Ramos (cell line): ENCODE results near the gene BCL7C.
"Not testable (repeated sequence)": the region's sequence is repeated elsewhere in the genome, so short reads cannot be mapped to it uniquely, and the experiment has no call there.

ENCODE experiments used
- in situ Hi-C: fragments of 300-500 bp; cut with MboI; formaldehyde crosslinking; loops from one replicate; pipeline ENCODE4 v1.14.3; 2022; ENCODE audit warnings: low sequenced_read_pairs; ENCODE audit not compliant: unreplicated experiment

Gene BCL7C

DNA sequence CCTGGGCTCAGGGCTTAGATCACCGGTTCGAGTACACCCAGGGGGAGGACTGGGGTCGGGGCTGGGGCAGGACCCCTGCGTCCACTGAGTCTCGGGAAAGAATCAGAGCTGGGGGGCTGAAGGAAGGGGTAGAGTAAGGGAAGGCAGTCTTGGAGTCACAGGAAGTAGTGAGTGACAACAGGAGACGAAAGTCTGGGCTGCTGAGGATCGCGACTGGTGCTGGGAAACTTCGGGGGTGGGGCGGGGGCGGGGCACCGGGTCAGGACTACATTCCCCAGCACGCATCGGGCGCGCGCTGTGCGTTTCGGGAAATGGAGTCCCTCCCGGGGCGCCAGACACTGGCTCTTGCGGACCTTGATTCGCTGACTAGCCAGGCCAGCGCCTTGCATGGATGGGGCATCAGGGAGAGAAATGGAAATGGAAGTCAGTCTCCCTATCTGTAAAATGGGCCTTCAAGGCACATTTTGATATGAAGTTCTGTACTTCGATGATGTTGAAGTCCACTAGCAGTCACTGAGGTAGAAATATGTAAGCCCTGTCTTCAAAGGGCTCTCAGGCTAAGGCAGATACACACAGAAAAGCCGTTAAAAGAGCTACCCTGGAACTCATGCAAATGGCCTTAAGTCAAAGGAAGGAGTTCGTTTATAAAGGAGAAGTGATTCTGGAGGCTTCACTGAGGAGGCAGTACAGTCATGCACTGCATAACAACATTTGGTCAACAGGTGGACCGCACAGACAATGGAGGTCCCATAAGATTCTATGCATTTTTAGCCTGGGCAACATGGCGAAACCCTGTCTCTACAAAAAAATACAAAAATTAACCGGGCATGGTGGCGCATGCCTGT lies 3.2 kb upstream of the BCL7C start:
- in situ Hi-C loops = no loop called here

GRCh38 chr16:30896261-30896888 lies 2.5 kb upstream of the BCL7C start, which contains the start of gene CTF1:
Gene CTF1, plus strand, starts transcription at chr16:30896614. Its CDS starts 30 bp downstream, at chr16:30896644.
- in situ Hi-C loops = no loop called here

GRCh38 chr16:30895627-30896260 lies 1.9 kb upstream of the BCL7C start:
- in situ Hi-C loops = no loop called here

GRCh38 chr16:30894540-30895368 lies 877 bp upstream of the BCL7C start:
- in situ Hi-C loops = no loop called here

DNA sequence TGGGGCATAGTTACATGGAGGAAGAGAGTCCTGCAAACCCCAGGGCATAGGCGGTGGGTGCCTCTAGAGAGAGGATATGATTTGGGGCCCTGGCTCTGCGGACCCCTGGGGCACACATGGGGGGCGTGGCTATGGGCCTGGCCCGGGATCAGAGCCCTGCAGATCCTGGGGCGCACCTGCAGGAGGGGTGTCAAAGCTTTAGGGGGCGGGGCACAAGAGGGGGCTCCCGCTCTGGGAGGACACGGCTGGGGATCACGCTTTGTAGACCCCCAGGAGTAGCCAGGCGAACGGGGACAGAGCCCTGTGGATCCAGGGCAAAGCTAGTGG lies 497 bp downstream of the BCL7C start:
- in situ Hi-C loops = no loop called here

- in situ Hi-C loops = no loop called here
Measured at GRCh38 chr16:30892670-30893416, 1.0 kb downstream of the BCL7C start.

GRCh38 chr16:30891043-30891823 lies 2.6 kb downstream of the BCL7C start:
- in situ Hi-C loops = not testable (repeated sequence)

DNA sequence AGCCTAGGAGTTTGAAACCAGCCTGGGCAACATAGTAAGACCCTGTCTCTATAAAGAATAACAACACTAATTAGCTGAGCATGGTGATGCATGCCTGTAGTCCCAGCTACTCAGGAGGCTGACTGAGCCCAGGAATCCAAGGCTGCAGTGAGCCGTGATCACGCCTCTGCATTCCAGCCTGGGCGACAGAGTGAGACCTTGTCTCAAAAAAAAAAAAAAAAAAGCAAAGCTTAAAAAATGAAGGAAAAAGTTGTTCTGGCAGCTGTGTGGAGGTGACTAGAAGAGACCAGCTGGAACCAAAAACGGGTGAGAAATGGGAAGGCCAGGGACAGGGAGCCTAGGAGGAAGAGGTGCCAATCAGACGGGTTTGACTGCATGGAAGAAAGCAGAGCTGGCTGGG lies 4.2 kb downstream of the BCL7C start:
- in situ Hi-C loops = no loop called here

GRCh38 chr16:30888856-30889499 lies 4.9 kb downstream of the BCL7C start:
- in situ Hi-C loops = no loop called here

GRCh38 chr16:30887927-30888326 lies 6.0 kb downstream of the BCL7C start:
- in situ Hi-C loops = no loop called here

DNA sequence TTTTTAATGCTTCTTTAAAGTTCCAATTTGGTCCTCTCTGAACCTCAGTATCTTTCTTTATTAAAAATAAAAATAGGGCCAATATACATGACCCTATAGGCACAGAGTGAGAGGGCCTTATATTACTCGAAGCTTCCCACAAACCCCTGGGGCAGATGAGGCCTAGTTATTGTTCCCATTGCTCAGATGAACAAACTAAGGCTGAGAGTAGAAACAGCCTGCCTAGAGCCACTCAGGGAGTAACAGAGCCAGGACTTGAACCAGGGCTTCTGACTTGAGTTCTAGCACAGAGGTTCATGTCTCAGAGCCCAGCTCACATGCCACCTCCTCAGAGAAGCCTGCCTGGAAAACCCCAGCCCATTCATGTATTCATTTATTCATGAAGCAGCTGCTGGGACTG lies 7.7 kb downstream of the BCL7C start:
- in situ Hi-C loops = no loop called here

- in situ Hi-C loops = no loop called here
Measured at GRCh38 chr16:30885196-30885595, 8.7 kb downstream of the BCL7C start.

DNA sequence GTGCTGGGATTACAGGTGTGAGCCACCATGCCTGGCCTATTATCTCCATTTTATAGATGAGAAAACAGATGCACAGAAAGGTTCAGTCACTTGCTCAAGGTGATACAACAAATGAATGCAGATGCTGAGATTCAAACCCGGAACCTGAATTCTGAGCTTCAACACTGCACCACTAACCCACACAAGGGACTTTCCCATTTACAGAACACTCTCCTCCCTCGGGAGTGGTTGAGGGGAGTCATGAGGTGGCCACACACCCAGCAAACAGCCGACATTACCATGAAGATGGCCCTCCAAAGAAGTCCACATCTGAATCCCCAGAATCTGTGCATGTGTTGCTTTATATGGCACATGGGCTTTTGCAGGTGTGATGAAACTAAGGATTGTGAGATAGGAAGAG lies 9.1 kb downstream of the BCL7C start:
- in situ Hi-C loops = no loop called here

DNA sequence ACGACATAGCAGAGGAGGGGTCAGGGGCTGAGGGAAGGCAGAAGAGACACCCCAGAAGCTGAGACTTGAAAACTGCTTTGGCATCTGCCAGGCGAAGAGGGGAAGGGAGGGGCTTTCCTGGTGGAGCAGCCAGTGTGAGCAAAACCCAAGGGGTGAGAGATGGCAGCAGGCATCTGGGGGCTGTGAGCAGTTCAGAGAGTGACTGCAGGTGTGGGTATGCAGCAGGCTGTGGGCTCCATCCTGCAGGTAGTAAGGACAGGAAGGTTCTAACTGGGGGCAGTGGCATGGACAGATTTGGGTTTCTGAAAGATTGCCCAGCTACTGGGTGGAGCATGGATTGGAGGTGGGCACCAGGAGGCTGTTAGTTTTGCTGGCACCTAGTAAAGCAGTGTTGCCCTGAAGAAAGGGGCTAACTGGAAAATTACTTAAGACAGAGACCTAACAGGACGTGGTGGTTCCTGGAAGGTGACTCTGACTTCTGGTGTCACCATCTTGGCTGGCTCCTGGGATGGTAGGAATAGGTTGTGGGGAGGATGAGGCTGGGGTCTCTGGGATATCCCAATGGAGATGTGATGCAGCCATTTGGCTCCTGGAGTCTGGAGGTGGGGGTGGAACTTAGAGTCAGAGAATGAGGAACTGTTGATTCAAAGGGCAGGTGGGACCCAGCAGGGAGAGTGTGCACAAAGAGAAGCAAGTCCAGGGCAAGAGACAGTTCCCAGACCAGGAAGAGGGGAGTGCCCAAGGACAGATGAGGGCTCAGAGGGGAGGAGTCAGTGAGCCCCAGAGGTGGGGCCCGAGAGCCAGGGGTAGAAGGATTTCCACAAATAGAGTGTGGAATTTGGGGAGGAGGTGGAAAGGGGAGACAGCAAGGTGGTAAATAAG lies 11.2 kb downstream of the BCL7C start:
- in situ Hi-C loops = no loop called here

DNA sequence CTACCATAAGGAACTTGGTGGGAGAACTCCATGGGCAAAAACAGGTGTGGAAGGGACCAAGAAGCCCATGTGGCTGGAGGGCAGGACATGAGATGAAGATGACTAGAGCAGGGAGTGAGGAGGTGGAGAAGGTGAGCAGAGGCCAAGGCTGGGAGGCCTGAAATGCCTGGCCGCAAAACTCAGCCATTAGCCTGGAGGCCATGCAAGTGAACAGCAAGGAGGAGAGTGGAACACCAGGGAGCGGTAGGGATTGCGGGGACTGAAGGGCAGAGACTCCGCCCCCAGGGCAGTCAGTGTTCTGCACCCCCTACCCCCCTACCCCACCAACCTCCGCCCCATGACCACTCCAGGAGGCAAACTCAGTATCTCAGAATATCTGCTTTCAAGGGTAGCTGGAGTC lies 17.0 kb downstream of the BCL7C start:
- in situ Hi-C loops = no loop called here

DNA sequence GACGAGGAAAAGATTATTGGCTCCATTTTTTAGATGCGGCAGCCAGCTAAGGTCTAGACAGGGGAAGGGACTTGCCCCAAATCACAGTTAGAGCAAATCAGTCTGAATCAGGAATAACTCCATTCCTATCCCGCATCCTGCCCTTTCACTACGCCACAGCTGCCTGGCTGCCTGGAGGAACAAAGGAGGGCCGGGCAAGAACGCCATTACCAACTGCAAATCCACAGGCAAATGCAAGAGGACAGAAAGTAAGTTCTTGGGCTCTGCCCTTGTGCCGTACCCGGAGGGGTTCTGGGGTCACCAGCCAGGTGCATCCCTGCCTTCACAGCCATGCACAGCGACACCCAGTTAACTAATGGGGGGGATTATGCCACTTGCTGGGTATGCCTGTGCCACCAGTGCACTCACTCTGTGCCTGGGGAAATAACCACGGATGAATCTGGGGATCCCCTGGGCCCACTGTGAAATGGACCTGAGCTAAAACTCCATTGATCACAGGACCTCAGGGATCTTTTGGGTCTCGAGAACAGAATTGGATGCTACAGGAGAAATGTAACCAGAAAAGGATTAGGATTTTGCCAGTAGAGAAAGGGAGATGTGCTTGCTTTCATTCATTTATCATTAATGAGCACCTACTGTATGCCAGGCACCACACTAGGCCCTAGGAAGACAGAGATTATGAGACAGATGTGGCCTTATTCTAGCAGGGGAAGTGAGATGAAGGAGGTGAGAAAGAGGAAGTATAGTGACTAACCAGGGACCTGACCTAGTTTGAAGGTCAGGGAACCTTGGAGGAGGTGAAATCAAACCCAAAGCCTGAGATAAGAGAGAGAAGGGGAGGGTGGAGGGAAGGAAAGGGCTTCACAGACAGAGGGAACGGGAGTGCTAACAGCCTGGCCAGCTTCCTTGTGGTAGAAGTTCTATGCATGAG lies 17.7 kb downstream of the BCL7C start:
- in situ Hi-C loops = no loop called here
